HepG2 (cell line): ENCODE data around the gene TRERF1. TPM values are rescaled to one million over a fixed set of nuclear protein-coding genes. Genes with fewer than 3 reads are reported as not detected.

Experiments used
- FOSL2 ChIP-seq: sonication (generic); formaldehyde crosslinking; IDR thresholded peaks from 2 replicates; pipeline ENCODE4 v1.4.0; 2020; ENCODE audit warnings: missing genetic modification reagents
- FOXO1 ChIP-seq: sonication (generic); formaldehyde crosslinking; IDR thresholded peaks from 2 replicates; pipeline ENCODE4 v1.4.0; 2020; ENCODE audit warnings: missing genetic modification reagents
- GATAD2A ChIP-seq: IDR thresholded peaks from 2 replicates; pipeline ENCODE4 v1.6.1; 2016
- HMGA1 ChIP-seq: sonication (generic); formaldehyde crosslinking; conservative IDR thresholded peaks from 2 replicates; pipeline ENCODE4 v1.4.0; 2020; ENCODE audit warnings: missing genetic modification reagents
- JUND ChIP-seq: sonication (generic); formaldehyde crosslinking; IDR thresholded peaks from 2 replicates; pipeline ENCODE4 v1.8.0; 2022; ENCODE audit warnings: mild to moderate bottlenecking, missing genetic modification reagents
- MED1 ChIP-seq: sonication (generic); formaldehyde crosslinking; IDR thresholded peaks from 2 replicates; pipeline ENCODE4 v1.4.0; 2020; ENCODE audit warnings: missing genetic modification reagents
- NCOA2 ChIP-seq: sonication (generic); formaldehyde crosslinking; IDR thresholded peaks from 2 replicates; pipeline ENCODE4 v1.8.0; 2022; ENCODE audit warnings: inconsistent platforms
- NR2F6 ChIP-seq, 2 experiments: IDR thresholded peaks; 2 replicates each; pipeline ENCODE4 v1.6.1; 2016; ENCODE audit warnings: antibody characterized with exemption in 1 of 2, mild to moderate bottlenecking in 1 of 2
- RARA ChIP-seq: IDR thresholded peaks from 2 replicates; pipeline ENCODE4 v1.6.1; 2016; ENCODE audit warnings: missing genetic modification reagents, missing compliant biosample characterization
- SMC3 ChIP-seq: IDR thresholded peaks from 2 replicates; pipeline ENCODE4 v1.6.1; 2011; ENCODE audit warnings: low read length, improper control_type of control experiment
- TBX3 ChIP-seq: fragments of 450-650 bp; IDR thresholded peaks from 2 replicates; pipeline ENCODE4 v1.6.1; 2017; ENCODE audit warnings: antibody characterized with exemption, mild to moderate bottlenecking, inconsistent platforms, borderline replicate concordance
- TEAD3 ChIP-seq: optimal IDR thresholded peaks from 2 replicates; pipeline ENCODE3; 2016; ENCODE audit warnings: borderline replicate concordance
- ZNF256 ChIP-seq: sonication (generic); formaldehyde crosslinking; conservative IDR thresholded peaks from 2 replicates; pipeline ENCODE4 v1.4.0; 2020; ENCODE audit warnings: missing genetic modification reagents
- ZNF34 ChIP-seq: sonication (generic); formaldehyde crosslinking; IDR thresholded peaks from 2 replicates; pipeline ENCODE4 v1.4.0; 2020; ENCODE audit warnings: mild to moderate bottlenecking, missing genetic modification reagents, borderline replicate concordance
- ZNF652 ChIP-seq: IDR thresholded peaks from 2 replicates; pipeline ENCODE4 v1.6.1; 2016; ENCODE audit warnings: low read depth, borderline replicate concordance
- polyA plus RNA-seq, 8 experiments: library from polyadenylated mRNA; depleted of rRNA in 3 of 8; stranded (reverse) in 7 of 8; unstranded in 1 of 8; fragments of >200 nt; fragmentation: Illumina TruSeq in 4 of 8; extraction: Trizol in 4 of 8; gene quantifications; 2 replicates each; pipeline versions ENCODE4 v1.2.1 to v1.2.3, GENCODE V29; 2011 to 2016; ENCODE audit warnings: low read depth in 4 of 8, missing spikeins in 1 of 8, mixed read lengths in 1 of 8; ENCODE audit not compliant: insufficient read depth in 1 of 8
- total RNA-seq, 5 experiments: library from RNA; depleted of rRNA; stranded (reverse); fragments of >200 nt; fragmentation: Illumina TruSeq; extraction: Trizol; gene quantifications; 2 replicates each; pipeline ENCODE4 v1.2.3, GENCODE V29; 2016; ENCODE audit warnings: low read depth in 1 of 5
- TF ChIP-seq, protein P1 (sequence below): sonication (generic); formaldehyde crosslinking; IDR thresholded peaks from 2 replicates; pipeline ENCODE4 v1.5.0; 2020; ENCODE audit warnings: mild to moderate bottlenecking, missing genetic modification reagents, borderline replicate concordance
- TF ChIP-seq, protein P2 (sequence below): sonication (generic); formaldehyde crosslinking; IDR thresholded peaks from 2 replicates; pipeline ENCODE4 v1.5.0; 2020; ENCODE audit warnings: mild to moderate bottlenecking, missing genetic modification reagents, borderline replicate concordance
- TF ChIP-seq, protein P3 (sequence below): sonication (generic); formaldehyde crosslinking; conservative IDR thresholded peaks from 2 replicates; pipeline ENCODE4 v1.5.0; 2020; ENCODE audit warnings: missing genetic modification reagents
- TF ChIP-seq, protein P4 (sequence below): IDR thresholded peaks from 2 replicates; pipeline ENCODE4 v1.6.1; 2016; ENCODE audit warnings: missing compliant biosample characterization, missing genetic modification reagents, borderline replicate concordance

TRERF1 gene
- total and polyA plus RNA-seq, 2 of the 13 experiments (the other 11 are each of a cell fraction or from before 2014, with no cell fraction given), result 0.02 TPM; not detected in 1

DNA sequence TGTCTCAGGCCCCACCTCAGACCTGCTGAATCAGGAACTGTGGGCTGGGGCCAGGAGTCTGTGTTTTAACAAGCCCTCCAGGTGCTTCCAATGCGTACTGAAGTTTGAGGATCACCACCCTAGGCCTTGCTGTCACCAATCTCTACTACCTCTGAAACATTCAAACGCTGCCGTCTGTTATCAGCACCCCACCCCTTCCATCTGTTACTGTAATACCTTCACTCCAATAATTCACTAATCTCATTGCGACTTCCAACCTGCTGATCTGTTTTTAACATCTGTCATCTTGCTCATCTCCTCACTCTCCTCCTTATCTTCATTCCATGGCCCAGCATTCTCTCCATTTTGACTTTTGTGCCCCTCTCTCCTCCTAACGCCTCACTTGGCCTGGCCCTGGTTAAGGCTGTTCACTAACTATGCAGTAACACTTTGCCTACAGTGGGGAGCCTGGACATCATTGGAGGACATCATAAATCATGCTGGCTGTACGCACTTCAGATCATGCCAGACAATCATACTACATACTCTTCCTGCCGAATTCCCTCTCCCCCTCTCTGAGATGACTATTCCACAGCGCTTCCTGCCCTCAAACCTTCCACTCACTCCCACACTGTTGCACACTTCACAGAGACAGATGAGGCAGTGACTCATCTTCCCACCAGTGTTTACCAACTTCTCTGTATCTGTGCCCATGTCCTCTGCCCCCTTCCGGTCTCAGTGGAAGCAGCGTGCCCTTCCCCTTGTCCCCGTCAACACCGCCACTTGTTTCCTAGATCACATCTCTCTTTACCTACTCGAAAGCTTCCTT lies 254.0 kb downstream of the TRERF1 start (continued):
- TF ChIP-seq, protein P1, sequence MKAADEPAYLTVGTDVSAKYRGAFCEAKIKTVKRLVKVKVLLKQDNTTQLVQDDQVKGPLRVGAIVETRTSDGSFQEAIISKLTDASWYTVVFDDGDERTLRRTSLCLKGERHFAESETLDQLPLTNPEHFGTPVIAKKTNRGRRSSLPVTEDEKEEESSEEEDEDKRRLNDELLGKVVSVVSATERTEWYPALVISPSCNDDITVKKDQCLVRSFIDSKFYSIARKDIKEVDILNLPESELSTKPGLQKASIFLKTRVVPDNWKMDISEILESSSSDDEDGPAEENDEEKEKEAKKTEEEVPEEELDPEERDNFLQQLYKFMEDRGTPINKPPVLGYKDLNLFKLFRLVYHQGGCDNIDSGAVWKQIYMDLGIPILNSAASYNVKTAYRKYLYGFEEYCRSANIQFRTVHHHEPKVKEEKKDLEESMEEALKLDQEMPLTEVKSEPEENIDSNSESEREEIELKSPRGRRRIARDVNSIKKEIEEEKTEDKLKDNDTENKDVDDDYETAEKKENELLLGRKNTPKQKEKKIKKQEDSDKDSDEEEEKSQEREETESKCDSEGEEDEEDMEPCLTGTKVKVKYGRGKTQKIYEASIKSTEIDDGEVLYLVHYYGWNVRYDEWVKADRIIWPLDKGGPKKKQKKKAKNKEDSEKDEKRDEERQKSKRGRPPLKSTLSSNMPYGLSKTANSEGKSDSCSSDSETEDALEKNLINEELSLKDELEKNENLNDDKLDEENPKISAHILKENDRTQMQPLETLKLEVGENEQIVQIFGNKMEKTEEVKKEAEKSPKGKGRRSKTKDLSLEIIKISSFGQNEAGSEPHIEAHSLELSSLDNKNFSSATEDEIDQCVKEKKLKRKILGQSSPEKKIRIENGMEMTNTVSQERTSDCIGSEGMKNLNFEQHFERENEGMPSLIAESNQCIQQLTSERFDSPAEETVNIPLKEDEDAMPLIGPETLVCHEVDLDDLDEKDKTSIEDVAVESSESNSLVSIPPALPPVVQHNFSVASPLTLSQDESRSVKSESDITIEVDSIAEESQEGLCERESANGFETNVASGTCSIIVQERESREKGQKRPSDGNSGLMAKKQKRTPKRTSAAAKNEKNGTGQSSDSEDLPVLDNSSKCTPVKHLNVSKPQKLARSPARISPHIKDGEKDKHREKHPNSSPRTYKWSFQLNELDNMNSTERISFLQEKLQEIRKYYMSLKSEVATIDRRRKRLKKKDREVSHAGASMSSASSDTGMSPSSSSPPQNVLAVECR, result peak; percentile 26; the same call in 1 of the 2 replicates
- peak; percentile 83 for TF ChIP-seq MED1 (CRISPR knock-in tag)
- TF ChIP-seq, protein P2, sequence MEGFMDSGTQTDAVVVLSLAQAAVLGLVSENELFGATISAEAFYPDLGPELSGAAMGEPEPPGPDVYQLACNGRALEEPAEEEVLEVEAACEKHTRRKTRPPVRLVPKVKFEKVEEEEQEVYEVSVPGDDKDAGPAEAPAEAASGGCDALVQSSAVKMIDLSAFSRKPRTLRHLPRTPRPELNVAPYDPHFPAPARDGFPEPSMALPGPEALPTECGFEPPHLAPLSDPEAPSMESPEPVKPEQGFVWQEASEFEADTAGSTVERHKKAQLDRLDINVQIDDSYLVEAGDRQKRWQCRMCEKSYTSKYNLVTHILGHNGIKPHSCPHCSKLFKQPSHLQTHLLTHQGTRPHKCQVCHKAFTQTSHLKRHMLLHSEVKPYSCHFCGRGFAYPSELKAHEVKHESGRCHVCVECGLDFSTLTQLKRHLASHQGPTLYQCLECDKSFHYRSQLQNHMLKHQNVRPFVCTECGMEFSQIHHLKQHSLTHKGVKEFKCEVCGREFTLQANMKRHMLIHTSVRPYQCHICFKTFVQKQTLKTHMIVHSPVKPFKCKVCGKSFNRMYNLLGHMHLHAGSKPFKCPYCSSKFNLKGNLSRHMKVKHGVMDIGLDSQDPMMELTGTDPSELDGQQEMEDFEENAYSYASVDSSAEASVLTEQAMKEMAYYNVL (CRISPR knock-in tag), result 0 out of 2 replicates have a peak, but pooled peaks have one; percentile 39
- TF ChIP-seq, protein P3, sequence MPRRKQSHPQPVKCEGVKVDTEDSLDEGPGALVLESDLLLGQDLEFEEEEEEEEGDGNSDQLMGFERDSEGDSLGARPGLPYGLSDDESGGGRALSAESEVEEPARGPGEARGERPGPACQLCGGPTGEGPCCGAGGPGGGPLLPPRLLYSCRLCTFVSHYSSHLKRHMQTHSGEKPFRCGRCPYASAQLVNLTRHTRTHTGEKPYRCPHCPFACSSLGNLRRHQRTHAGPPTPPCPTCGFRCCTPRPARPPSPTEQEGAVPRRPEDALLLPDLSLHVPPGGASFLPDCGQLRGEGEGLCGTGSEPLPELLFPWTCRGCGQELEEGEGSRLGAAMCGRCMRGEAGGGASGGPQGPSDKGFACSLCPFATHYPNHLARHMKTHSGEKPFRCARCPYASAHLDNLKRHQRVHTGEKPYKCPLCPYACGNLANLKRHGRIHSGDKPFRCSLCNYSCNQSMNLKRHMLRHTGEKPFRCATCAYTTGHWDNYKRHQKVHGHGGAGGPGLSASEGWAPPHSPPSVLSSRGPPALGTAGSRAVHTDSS (CRISPR knock-in tag), result no peak
- TF ChIP-seq SMC3, result peak; percentile 33; the same call in 1 of the 2 replicates
- 0 out of 2 replicates have a peak, but pooled peaks have one; percentile 6 for TF ChIP-seq TBX3
- no peak for TF ChIP-seq ZNF34 (CRISPR knock-in tag)
- peak; percentile 74 for TF ChIP-seq JUND
- peak; percentile 97 for TF ChIP-seq GATAD2A
- TF ChIP-seq ZNF652, result peak; percentile 68; the same call in 1 of the 2 replicates
- TF ChIP-seq RARA (CRISPR knock-in tag), result peak; percentile 87
- TF ChIP-seq NCOA2, result 0 out of 2 replicates have a peak, but pooled peaks have one; percentile 37
- TF ChIP-seq, protein P4, sequence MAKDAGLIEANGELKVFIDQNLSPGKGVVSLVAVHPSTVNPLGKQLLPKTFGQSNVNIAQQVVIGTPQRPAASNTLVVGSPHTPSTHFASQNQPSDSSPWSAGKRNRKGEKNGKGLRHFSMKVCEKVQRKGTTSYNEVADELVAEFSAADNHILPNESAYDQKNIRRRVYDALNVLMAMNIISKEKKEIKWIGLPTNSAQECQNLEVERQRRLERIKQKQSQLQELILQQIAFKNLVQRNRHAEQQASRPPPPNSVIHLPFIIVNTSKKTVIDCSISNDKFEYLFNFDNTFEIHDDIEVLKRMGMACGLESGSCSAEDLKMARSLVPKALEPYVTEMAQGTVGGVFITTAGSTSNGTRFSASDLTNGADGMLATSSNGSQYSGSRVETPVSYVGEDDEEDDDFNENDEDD (CRISPR knock-in tag), result no peak
- peak; percentile 99 for TF ChIP-seq FOSL2 (CRISPR knock-in tag)
- no peak for TF ChIP-seq HMGA1 (CRISPR knock-in tag)
- TF ChIP-seq TEAD3 (CRISPR knock-in tag), result peak; percentile 39
- TF ChIP-seq NR2F6 (IDR thresholded peaks at IDR 0.05), result no peak
- TF ChIP-seq NR2F6 (CRISPR knock-in tag; IDR thresholded peaks at IDR 0.05), result peak; percentile 64; the same call in 1 of the 2 replicates
- no peak for TF ChIP-seq ZNF256 (CRISPR knock-in tag)
- peak; percentile 90 for TF ChIP-seq FOXO1 (CRISPR knock-in tag)
